22Rv1 (cell line): ENCODE results near the gene MAD2L2.

ENCODE experiments used
- H3K27ac ChIP-seq: fragments of 450-650 bp; 2 replicates; pipeline ENCODE4 v1.5.1; 2017
- CTCF ChIP-seq: fragments of 450-650 bp; IDR thresholded peaks from 2 replicates; pipeline ENCODE4 v1.5.1; 2017; ENCODE audit warnings: mild to moderate bottlenecking
- ZFX ChIP-seq: fragments of 450-650 bp; IDR thresholded peaks from 2 replicates; pipeline ENCODE4 v1.6.1; 2017; ENCODE audit warnings: antibody characterized with exemption, borderline replicate concordance

The MAD2L2 gene

GRCh38 chr1:11670747-11671146, 10.2 kb downstream of the MAD2L2 start:
- H3K27ac ChIP-seq, result no peak overlapping the region
- no peak for TF ChIP-seq CTCF
- no peak for TF ChIP-seq ZFX

- TF ChIP-seq ZFX (no peak), CTCF (no peak)
- no peak overlapping the region for H3K27ac ChIP-seq
Observed at GRCh38 chr1:11668516-11668915, 12.4 kb downstream of the MAD2L2 start.

GRCh38 chr1:11664336-11665065, 16.4 kb downstream of the MAD2L2 start:
- peak; percentile 60 for TF ChIP-seq CTCF
- TF ChIP-seq ZFX, result no peak
- H3K27ac ChIP-seq, result peak overlapping the region; percentile 58

GRCh38 chr1:11661103-11661502, 19.8 kb downstream of the MAD2L2 start:
- TF ChIP-seq CTCF (no peak), ZFX (no peak)
- H3K27ac ChIP-seq, result no peak overlapping the region

GRCh38 chr1:11659748-11660147, 21.2 kb downstream of the MAD2L2 start:
- H3K27ac ChIP-seq, result no peak overlapping the region
- no peak for TF ChIP-seq CTCF

- H3K27ac ChIP-seq, result no peak overlapping the region
- TF ChIP-seq CTCF (no peak), ZFX (no peak)
Observed at GRCh38 chr1:11658542-11658941, 22.4 kb downstream of the MAD2L2 start.

GRCh38 chr1:11657654-11658053, 23.3 kb downstream of the MAD2L2 start:
- TF ChIP-seq CTCF, result no peak
- no peak for TF ChIP-seq ZFX
- no peak overlapping the region for H3K27ac ChIP-seq
